GM19452 (cell line): ENCODE data around the gene POLR1G.
"Not testable (repeated sequence)": the region's sequence is repeated elsewhere in the genome, so short reads cannot be mapped to it uniquely, and the experiment has no call there.

Experiments
- ATAC-seq: cut with Tn5 transposase; IDR thresholded peaks from one replicate; pipeline ENCODE4 v1.9.1; 2021; ENCODE audit not compliant: unreplicated experiment

POLR1G gene

DNA sequence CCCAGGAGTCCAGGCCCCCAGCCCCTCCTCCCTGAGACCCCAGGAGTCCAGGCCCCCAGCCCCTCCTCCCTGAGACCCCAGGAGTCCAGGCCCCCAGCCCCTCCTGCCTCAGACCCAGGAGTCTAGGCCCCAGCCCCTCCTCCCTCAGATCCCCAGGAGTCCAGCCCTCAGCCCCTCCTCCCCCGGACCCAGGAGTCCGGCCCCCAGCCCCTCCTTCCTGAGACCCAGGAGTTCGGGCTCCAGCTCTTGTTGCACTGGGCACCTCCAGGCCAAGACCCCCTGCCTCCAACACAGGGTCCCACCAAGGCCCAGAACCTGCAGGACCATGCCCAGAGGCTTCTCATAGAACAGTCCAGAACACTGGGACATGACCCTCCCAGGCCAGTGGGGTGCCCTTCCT, 13.5 kb downstream of the POLR1G start:
- no peak for ATAC-seq

DNA sequence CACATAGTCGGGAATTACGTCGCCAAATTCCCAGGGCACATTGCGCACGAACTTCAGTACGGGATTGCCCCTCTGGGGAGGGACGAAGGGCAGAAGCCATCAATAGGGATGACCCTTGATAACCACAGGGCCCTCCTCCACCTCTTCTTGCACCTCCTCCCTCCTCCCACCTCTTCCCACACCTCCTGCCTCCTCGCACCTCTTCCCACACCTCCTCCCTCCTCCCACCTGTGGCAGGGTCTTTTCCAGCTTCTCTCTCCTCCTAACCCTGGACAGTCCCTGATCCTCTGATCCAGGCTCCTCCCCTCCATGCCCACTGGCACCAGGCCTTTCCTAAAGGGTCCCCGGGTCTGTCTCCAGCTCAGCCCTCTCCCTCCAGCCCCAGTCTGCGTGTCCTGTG, 13.9 kb downstream of the POLR1G start:
- no peak for ATAC-seq

DNA sequence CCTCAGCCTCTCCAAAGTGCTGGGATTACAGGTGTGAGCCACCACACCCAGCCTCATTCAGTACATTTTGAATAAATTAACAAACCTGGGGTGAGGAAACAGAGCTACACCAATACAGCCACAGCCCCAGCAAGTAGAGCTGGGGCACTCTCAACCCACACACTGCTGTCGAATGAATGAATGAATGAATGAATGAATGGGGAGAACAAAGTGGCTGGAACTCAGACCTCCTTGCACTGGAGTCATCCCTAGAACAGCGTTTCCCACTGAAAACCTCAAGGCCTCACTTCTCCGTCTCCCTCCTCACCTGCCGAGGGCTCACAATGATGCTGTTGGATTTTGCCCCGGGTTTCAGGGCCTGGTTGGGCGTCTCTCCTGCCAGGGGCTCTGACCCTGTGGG, 14.4 kb downstream of the POLR1G start:
- no peak for ATAC-seq

DNA sequence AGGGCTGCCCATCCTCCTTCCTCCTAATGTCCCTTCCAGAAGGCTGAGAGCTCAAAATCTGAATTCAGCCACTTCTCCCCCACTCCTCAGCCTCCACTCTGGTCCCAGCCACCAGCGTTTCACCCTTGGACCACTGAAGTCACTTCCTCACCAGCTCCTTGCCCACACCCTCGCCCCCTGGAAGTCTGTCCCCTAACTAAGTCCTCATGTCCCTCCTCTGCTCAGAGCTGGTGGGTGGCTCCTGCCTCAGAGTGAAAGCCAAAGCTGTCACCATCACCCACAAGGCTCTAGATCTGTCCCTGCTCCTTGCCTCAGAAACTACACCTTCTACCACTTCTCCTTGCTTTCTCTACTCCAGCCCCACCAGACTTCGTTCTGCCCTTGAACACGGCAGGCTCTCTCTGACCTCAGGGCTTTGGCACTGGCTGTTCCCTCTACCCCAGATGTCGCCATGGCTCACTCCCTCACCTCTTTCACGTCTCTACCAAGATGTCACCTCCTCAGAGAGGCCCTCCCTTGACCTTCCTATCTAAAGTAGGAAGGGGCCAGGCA, 15.6 kb downstream of the POLR1G start:
- no peak for ATAC-seq

DNA sequence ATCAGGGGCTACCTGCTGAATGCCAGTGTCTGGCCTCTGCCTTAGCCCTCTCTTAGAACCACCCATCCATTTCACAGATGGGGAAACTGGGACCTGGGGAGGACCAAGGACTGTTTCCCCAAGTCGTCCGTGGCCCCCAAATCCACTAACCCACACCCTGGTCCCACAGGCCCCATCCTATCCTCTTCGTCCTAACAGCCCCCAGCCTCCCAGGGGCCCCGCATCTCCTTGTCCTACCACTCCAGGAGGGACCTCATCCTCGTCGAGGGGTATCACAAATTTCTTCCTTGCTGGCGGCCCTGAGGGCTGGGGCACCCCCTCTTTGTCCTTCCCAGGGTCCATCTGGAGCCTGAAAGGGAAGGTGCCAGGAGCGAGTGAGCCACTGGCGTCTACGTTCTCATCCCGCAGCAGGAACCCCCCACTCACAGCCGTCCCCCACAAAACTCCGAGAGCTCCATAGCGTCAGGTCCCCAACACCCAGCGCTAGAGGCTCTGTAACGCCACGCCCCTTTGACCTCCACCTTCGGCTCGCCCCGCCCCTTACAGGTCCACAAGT, 16.7 kb downstream of the POLR1G start:
- ATAC-seq, result no peak

DNA sequence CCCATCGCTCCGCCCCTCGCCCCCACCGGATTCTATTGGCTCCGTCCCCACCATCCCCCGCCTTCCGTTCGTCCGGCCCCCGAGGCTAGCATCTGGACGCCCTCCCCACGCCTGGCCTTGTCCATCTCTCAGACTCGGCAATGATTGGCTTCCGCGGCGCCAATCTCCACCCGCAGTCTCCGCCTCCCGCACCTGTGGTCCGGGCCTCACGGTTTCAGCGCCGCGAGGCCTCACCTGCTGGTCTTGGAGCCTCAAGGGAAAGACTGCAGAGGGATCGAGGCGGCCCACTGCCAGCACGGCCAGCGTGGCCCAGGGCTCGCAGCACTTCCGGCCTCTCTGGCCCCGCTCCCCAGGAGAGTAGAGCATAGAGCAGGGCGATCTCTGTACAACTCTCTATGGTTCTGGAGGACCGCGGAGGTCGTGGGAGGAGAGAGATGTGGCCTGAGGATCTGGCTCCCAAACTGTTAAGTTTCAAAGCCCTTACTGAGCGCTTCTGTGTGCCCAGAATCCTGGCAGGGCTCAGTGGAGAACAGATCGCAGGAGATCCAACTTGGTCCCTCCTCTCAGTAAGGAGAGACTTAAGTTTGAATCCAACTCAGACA, 17.2 kb downstream of the POLR1G start, which contains the start of gene ERCC1:
TSS of gene ERCC1 (minus strand) at position 329 of the 602 bp plus-strand sequence. CDS start 543 bp downstream, outside the sequence.
- ATAC-seq, result peak; percentile 57

DNA sequence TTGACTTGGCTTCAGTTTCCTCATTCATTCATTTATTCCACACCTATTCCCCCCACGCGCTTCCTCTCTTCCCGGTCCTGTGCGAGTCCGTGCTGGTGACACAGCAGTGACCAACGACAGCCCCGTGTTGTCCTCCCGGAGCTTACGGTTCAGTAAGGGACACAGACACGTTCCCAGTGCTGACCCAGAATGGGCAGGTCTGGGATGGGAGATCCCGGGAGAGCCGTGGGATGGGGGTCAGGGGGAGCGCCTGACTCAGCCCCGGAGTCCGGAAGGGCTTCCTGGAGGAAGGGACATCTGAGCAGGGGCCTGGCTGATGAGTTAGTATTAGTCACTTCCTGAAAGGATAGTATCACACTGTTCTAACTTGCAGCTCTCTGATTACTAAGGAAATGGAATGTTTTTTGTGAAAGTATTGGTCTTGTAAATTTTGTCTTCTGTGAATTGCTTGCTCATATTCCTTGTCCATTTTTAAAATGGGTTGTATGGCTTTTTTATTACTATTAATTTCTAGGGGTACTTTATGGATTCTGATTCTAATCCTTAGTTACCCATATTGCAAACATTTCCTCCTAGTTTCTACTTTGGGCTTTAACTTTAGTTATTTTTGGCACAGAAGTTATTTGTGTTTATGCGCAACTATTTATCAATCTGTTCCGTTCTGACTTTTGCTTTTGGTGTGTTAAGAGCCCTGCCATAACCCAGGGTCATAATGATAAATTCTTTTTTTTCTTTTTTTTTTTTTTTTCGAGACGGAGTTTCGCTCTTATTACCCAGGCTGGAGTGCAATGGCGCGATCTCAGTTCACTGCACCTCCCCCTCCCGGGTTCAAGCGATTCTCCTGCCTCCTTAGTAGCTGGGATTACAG, 18.0 kb downstream of the POLR1G start:
- no peak for ATAC-seq

DNA sequence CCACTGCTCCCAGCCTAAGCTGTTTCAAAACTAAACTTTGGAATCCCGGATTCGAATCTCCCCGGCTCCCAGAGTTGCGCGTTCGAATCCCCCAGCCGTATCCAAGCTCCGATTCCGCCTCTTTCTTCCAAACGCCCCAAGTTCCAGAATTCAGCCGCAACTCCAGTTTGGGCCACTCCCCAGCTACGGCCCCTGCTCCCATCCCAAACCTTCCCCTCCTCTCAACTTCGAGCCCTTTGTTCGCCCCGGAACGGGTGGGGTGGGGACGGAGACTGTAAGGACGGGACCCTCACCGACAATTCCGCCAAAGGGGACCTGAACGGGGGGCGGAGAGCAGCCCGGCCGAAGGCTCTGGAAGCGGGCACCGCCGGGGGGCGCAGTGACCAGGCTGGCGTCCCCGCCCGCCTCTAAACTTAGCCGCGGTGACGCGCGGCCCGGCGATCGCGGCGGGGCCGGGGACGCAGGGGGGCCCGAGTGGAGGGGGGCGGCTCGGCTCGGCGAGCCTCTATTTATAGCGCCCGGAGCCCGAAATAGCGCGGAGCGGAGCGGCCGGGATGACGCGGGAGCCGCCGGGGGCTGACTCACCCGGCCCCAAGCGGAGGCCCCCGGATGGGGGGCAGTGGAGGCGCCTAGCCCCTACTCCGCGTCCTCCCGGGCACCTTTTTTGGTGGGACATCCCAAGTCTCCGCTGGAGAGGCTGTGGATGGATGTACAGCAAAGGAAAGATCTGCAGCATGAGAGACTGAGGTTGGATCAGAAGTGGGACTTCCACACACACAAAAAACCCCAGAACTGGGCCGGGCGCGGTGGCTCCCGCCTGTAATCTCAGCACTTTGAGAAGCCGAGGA, 22.2 kb downstream of the POLR1G start:
- ATAC-seq, result no peak

DNA sequence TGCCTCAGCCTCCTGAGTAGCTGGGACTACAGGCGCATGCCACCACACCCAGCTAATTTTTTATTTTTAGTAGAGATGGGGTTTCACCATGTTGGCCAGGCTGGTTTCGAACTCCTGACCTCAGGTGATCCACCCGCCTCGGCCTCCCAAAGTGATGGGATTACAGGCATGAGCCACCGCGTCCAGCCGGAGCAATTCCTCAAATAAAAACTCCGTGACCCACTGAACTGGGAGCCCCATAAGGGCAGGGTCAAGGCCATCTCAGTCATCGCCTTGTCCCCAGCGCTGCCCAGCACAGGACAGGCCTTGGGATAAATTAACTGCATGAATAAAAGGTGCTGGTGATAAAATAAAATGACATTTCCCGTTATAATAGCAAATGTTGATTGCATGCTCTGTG, 23.5 kb downstream of the POLR1G start:
- ATAC-seq, result not testable (repeated sequence)

DNA sequence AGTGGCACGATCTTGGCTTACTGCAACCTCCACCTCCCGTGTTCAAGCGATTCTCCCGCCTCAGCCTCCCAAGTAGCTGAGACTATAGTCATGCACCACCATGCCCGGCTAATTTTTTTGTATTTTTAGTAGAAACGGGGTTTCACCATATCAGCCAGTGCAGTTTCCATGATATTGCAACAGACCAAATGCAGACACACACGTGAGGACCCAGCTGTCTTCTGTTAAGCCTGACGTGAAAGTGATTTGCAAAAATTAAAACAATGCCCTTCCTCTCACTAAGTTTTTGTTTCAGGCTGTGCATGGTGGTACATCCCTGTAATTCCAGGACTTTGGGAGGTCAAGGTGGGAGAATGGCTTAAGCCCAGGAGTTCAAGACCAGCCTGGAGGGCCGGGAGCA, 24.6 kb downstream of the POLR1G start:
- not testable (repeated sequence) for ATAC-seq

DNA sequence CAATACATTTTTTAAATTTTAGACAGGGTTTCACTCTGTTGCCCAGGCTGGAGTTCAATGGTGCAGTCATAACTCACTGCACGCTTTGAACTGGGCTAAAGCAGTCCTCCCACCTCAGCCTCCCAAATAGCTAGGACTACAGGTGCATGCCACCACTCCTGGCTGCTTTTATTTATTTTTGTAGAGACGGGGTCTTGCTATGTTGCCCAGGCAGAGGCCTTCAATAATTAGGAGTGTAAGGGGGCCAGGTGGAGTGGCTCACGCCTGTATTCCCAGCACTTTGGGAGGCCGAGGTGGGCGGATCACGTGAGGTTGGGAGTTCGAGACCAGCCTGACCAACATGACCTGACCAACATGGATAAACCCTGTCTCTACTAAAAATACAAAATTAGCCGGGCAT, 26.1 kb downstream of the POLR1G start:
- not testable (repeated sequence) for ATAC-seq

DNA sequence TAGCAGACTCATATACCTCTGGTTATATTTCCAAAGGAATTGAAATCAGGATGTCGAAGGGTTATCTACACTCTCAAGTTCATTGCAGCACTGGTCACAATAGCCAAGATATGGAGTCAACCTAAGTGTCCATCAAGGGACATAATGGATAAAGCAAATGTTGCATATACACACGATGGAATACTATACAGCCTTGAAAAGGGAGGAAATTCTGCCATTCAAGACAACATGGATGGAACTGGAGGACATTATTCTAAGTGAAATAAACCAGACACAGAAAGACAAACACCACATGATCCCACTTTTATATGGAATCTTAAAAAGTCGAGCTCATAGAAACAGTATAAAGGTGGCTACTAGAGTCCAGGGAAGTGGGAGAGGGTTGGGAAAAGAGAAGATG, 30.9 kb downstream of the POLR1G start:
- ATAC-seq, result no peak

DNA sequence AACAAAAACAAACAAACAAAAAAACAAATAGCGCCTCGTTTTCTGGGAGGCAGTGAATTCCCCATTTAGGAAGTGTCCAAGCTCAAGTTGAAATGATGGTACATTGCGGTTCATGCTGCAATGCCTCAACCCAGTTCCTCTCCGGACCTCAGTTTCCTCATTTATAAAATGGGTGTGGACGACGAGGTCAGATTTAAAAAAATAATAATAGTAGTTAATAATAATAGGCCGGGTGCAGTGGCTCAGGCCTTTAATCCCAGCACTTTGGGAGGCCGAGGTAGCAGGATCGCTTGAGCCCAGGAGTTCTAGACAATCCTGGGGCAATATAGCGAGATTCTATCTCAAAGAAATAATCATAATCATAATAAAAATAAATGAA, 32.7 kb downstream of the POLR1G start:
- no peak for ATAC-seq

DNA sequence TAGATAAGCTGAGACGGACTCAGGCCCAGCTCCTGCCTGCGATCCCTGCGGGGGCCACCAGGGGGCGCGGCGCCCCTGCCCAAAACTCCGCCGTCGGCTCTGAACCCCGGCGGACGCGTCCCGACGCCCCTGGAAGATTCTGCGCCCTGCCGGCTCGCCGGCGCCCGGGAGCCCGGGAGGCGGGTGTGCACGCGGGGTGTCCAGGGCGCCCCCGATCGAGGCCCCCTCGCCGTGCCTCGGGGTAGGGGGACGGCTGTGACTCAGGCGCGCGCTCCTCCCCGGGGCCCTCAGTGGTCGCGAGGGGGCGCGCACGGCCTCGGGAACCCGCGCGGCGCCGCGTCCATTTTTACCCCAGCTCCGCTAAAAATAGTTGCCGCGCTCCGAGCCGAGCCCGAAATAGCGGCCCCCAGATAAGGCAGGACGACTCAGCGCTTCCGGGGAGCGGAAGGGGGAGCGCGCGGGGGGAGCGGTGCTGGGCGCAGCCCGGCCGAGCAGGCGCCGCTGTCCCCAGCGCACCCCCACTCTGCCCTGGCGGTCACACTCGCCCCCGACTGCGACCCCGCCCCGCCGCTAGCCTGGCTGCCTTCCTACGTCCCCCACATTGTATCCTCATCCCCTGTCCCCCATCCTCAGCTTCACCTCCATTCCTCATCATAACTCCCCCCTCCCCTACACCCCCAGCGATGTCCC, 33.3 kb downstream of the POLR1G start:
- ATAC-seq, result peak; percentile 56

DNA sequence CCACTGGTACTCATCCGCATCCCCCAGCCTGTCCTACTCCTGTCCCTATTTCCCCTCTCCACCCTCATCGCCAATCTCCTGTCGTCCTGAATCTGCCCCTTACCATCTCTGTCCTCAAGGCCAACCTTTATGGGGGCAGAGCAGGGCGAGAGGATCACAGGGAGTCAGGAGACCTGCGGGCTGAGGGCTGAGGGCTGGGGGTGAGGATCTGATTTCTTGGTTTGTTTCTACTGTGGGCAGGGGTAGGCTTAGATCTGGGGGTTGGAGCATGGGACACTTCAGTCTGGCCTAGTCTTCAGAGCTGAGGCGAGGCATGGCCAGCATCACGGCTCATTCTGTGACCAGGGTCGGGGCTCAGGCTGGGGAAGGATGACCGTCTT, 33.8 kb downstream of the POLR1G start:
- no peak for ATAC-seq

DNA sequence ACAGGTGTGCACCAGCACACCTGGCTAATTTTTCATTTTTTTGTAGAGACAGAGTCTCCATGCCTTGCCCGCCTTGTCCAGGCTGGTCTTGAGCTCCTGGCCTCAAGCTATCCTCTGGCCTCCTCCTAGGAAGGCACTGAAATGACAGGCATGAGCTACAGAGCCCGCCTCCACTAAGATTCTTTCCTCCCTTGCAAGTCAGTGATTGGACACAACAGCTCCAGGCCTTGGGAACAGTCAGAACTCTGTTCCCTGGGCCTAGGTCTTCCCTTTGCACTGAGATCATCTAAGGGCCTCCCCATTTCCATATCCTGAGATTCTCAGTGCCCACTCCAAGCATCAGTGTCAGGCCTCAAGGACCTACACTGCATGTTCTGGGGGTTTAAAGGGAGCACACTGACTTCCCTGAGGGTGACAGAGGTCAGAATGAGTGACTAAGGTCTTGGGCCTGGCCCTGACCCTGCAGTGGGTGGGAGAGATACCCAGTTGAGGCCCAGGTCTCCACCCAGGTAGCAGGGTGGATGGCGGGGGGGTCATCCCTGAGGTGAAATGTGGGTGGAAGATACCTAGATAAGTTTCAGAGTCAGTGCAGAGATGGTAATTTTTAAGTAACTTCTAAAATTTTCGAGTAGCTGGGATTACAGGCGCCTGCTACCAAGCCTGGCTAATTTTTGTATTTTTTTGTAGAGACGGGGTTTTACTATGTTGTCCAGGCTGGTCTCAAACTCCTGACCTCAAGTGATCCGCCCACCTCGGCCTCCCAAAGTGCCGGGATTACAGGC, 34.6 kb downstream of the POLR1G start:
- ATAC-seq, result no peak

DNA sequence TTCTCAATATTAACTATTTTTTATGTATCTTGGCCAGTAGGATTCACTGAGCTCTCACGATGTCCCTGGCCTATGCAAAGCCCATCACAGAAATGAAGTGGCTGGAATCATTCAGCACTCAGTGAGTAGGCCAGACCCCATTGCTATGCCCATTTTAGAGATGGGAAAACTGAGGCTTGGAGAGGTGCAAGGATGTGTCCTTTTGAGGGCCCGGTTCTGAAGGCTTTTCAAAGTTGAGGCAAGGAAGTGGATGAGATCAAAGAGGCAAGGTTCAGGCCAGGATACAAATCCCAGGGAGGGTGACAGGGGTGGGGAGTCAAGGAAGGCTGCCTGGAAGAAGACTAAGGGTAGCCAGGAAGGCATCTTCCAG, 35.9 kb downstream of the POLR1G start:
- no peak for ATAC-seq

DNA sequence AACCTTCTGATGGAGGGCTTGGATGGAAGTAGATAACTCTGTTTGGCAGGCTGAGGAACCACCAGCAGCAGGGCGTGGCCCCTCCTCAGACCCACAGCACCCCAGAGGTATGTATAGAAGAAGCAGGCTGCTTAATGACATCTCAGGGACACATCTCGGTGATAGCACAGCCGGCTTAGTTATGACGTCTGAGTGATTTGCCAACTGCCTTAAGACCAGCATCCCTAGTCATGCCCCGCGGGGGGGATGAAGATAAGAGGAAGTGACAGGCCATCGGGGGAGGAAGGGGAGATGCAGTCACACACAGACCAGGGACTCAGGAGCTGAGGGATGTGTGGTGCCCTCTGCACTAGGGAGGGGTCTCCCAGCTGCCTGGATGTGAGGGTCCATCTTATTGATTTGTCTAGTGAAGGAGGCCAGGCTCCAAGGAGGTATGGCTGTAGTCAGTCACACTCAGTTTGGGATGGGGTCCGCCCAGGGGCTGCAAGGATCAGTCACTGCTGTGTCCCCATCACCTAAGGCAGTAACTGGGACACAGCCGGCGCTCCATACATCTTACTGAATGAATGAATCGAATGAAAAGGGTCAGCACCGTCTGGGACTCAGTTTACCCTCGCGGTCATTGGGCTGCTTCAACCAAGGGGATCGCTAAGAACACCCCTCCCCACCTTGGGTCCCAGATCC, 36.5 kb downstream of the POLR1G start:
- no peak for ATAC-seq
